HepG2 (cell line): ENCODE results near the gene ILKAP. TPM values are rescaled to one million over a fixed set of nuclear protein-coding genes. Genes with fewer than 3 reads are reported as not detected.
A peak's percentile ranks its signal among the peaks of the same experiment; 100 is the strongest.

ENCODE experiments used
- ATAC-seq: fragments of 200-7000 bp; cut with Tn5 transposase; 3 replicates; pipeline ENCODE4 v1.9.1; 2020; ENCODE audit warnings: mild to moderate bottlenecking, moderate library complexity
- BruUV-seq: library from RNA; stranded (reverse); fragments of 400-500 nt; replicated peaks from 2 replicates; lab custom pipeline; 2021; lab: Mats Ljungman, UMichigan
- CTCF ChIA-PET: fragments of 300-600 bp; formaldehyde crosslinking; extraction: SDS; loops from one replicate; lab custom pipeline; 2021; ENCODE audit warnings: low total read pairs, inconsistent platforms, low intra/inter-chr PET ratio; lab: Yijun Ruan, JAX
- POLR2A ChIA-PET: fragments of 350-600 bp; sonication (Branson Sonifier 250); formaldehyde crosslinking; loops from one replicate; lab custom pipeline; 2020; ENCODE audit warnings: antibody characterized with exemption, inconsistent platforms; lab: Yijun Ruan, JAX
- DNase-seq: peaks from one replicate; pipeline ENCODE4 v3.0.0-alpha.2; 2015; ENCODE audit warnings: low spot score
- FAIRE-seq: peaks from 3 replicates; lab custom pipeline; 2011; peaks lifted over from hg19 to GRCh38; lab: Jason Lieb, UNC
- H2AFZ ChIP-seq: one replicate; pipeline ENCODE4 v1.6.1; 2011; ENCODE audit warnings: low read length, inconsistent platforms
- H3K27ac ChIP-seq: fragments of 300-600 bp; 3 replicates; pipeline ENCODE4 v1.8.0; 2011; ENCODE audit warnings: mixed run types, mild to moderate bottlenecking, mixed read lengths, low read length, inconsistent platforms; ENCODE audit not compliant: insufficient read depth; ENCODE audit errors: extremely low read length
- H3K27me3 ChIP-seq, 2 experiments: fragments of 200-600 bp in 1 of 2; 2 replicates in 1 of 2; 3 replicates in 1 of 2; pipeline versions ENCODE4 v1.6.0 to v1.8.0; 2011; ENCODE audit warnings: low read length in 2 of 2, mild to moderate bottlenecking in 2 of 2, moderate library complexity in 2 of 2, inconsistent platforms in 1 of 2; ENCODE audit not compliant: insufficient read depth in 2 of 2, control insufficient read depth in 1 of 2
- H3K36me3 ChIP-seq, 2 experiments: fragments of 200-600 bp in 1 of 2; replicated peaks in 1 of 2; 2 replicates in 1 of 2; 3 replicates in 1 of 2; pipeline versions ENCODE4 v1.5.1 to v1.8.0; 2011; ENCODE audit warnings: low read length in 2 of 2, inconsistent platforms in 1 of 2; ENCODE audit not compliant: insufficient read depth in 2 of 2, control insufficient read depth in 1 of 2
- H3K4me1 ChIP-seq: 2 replicates; pipeline ENCODE4 v1.5.1; 2012; ENCODE audit warnings: low read length, inconsistent platforms; ENCODE audit not compliant: insufficient read depth
- H3K4me2 ChIP-seq: 2 replicates; pipeline ENCODE4 v1.6.0; 2011; ENCODE audit warnings: low read depth, low read length, inconsistent platforms
- H3K4me3 ChIP-seq, 3 experiments: fragments of 200-600 bp in 1 of 3; sonication (generic), shearing (Covaris generic) in 1 of 3; replicated peaks in 1 of 3; 2 replicates each; pipeline ENCODE4 v1.5.1; 2011 to 2016; ENCODE audit warnings: low read length in 3 of 3, inconsistent platforms in 2 of 3, low read depth in 2 of 3, mild to moderate bottlenecking in 2 of 3, control low read depth in 1 of 3, mixed read lengths in 1 of 3; ENCODE audit not compliant: insufficient read depth in 1 of 3
- H3K79me2 ChIP-seq: one replicate; pipeline ENCODE4 v1.6.1; 2011; ENCODE audit warnings: low read length, inconsistent platforms; ENCODE audit not compliant: insufficient read depth
- H3K9ac ChIP-seq: 2 replicates; pipeline ENCODE4 v1.6.0; 2011; ENCODE audit warnings: mild to moderate bottlenecking, low read depth, low read length, inconsistent platforms; ENCODE audit not compliant: insufficient read depth
- H3K9me3 ChIP-seq: 2 replicates; pipeline ENCODE4 v1.5.1; 2012; ENCODE audit warnings: mild to moderate bottlenecking, low read length
- H4K20me1 ChIP-seq: 2 replicates; pipeline ENCODE4 v1.6.0; 2011; ENCODE audit warnings: inconsistent platforms, mild to moderate bottlenecking, low read length, moderate library complexity; ENCODE audit not compliant: insufficient read depth
- HOXA3 ChIP-seq: sonication (generic); formaldehyde crosslinking; IDR thresholded peaks from 2 replicates; pipeline ENCODE4 v1.5.0; 2020; ENCODE audit warnings: missing genetic modification reagents
- ISL2 ChIP-seq: sonication (generic); formaldehyde crosslinking; IDR thresholded peaks from 2 replicates; pipeline ENCODE4 v1.5.0; 2020; ENCODE audit warnings: missing genetic modification reagents
- JDP2 ChIP-seq: sonication (generic); formaldehyde crosslinking; IDR thresholded peaks from 2 replicates; pipeline ENCODE4 v1.8.1; 2022; ENCODE audit warnings: missing genetic modification reagents, borderline replicate concordance
- POLR2AphosphoS5 ChIP-seq: IDR thresholded peaks from 2 replicates; pipeline ENCODE4 v1.6.1; 2012; ENCODE audit warnings: low read depth, low read length
- SALL2 ChIP-seq: sonication (generic); formaldehyde crosslinking; IDR thresholded peaks from 2 replicates; pipeline ENCODE4 v1.8.1; 2023; ENCODE audit warnings: mild to moderate bottlenecking, missing genetic modification reagents, inconsistent platforms
- SAP130 ChIP-seq: IDR thresholded peaks from 2 replicates; pipeline ENCODE4 v1.6.1; 2016; ENCODE audit warnings: low read depth
- SP1 ChIP-seq, 2 experiments: fragments of 450-650 bp in 1 of 2; sonication (generic) in 1 of 2; formaldehyde crosslinking in 1 of 2; IDR thresholded peaks; 2 replicates each; pipeline versions ENCODE4 v1.4.0 to v1.6.1; 2016 to 2020; ENCODE audit warnings: missing genetic modification reagents in 1 of 2
- THYN1 ChIP-seq: sonication (generic); formaldehyde crosslinking; IDR thresholded peaks from 2 replicates; pipeline ENCODE4 v1.8.1; 2023; ENCODE audit warnings: low read depth, mild to moderate bottlenecking, moderate library complexity, missing genetic modification reagents, borderline replicate concordance
- ZNF17 ChIP-seq: sonication (generic); formaldehyde crosslinking; IDR thresholded peaks from 2 replicates; pipeline ENCODE4 v1.5.0; 2020; ENCODE audit warnings: mild to moderate bottlenecking, missing genetic modification reagents
- ZNF263 ChIP-seq: sonication (generic); formaldehyde crosslinking; IDR thresholded peaks from 2 replicates; pipeline ENCODE4 v1.4.0; 2020; ENCODE audit warnings: missing genetic modification reagents
- ZNF264 ChIP-seq: sonication (generic); formaldehyde crosslinking; IDR thresholded peaks from 2 replicates; pipeline ENCODE4 v1.4.0; 2020; ENCODE audit warnings: missing genetic modification reagents
- ZNF737 ChIP-seq: sonication (generic); formaldehyde crosslinking; IDR thresholded peaks from 2 replicates; pipeline ENCODE4 v1.5.0; 2020; ENCODE audit warnings: missing genetic modification reagents, mild to moderate bottlenecking, borderline replicate concordance
- WGBS: methylation state at CpG from one replicate; pipeline ENCODE4 v1.1.6; 2017; ENCODE audit warnings: low lambda C conversion rate; 5-methylcytosine and 5-hydroxymethylcytosine counted together
- in situ Hi-C: cut with HindIII; loops from 2 replicates; pipeline ENCODE4 v1.10.0; 2017; ENCODE audit warnings: low pct_unique_long_range_greater_than_20kb; ENCODE audit not compliant: extremely low pct_ligation_motif_present
- intact Hi-C: fragments of 100-400 bp; cut with micrococcal nuclease; formaldehyde crosslinking; loops from one replicate; pipeline ENCODE4 v1.10.0; 2022; ENCODE audit not compliant: unreplicated experiment
- polyA plus RNA-seq, 8 experiments: library from polyadenylated mRNA; depleted of rRNA in 3 of 8; stranded (reverse) in 7 of 8; unstranded in 1 of 8; fragments of >200 nt; fragmentation: Illumina TruSeq in 4 of 8; extraction: Trizol in 4 of 8; gene quantifications; 2 replicates each; pipeline versions ENCODE4 v1.2.1 to v1.2.3, GENCODE V29; 2011 to 2016; ENCODE audit warnings: low read depth in 4 of 8, missing spikeins in 1 of 8, mixed read lengths in 1 of 8; ENCODE audit not compliant: insufficient read depth in 1 of 8
- total RNA-seq, 5 experiments: library from RNA; depleted of rRNA; stranded (reverse); fragments of >200 nt; fragmentation: Illumina TruSeq; extraction: Trizol; gene quantifications; 2 replicates each; pipeline ENCODE4 v1.2.3, GENCODE V29; 2016; ENCODE audit warnings: low read depth in 1 of 5
- TF ChIP-seq, protein P1 (sequence below): sonication (generic); IDR thresholded peaks from 2 replicates; pipeline ENCODE4 v1.6.1; 2016; ENCODE audit warnings: low read depth, borderline replicate concordance
- TF ChIP-seq, protein P2 (sequence below): sonication (generic); formaldehyde crosslinking; IDR thresholded peaks from 2 replicates; pipeline ENCODE4 v1.5.1; 2020; ENCODE audit warnings: missing genetic modification reagents, mild to moderate bottlenecking, borderline replicate concordance
- TF ChIP-seq, protein P3 (sequence below), 2 experiments: IDR thresholded peaks; 2 replicates each; pipeline ENCODE4 v1.6.1; 2011 to 2012; ENCODE audit warnings: low read length in 2 of 2, borderline replicate concordance in 1 of 2, low read depth in 1 of 2, mild to moderate bottlenecking in 1 of 2, moderate library complexity in 1 of 2

ILKAP gene
- total and polyA plus RNA-seq, 2 of the 13 experiments (the other 11 are each of a cell fraction or from before 2014, with no cell fraction given): 29.6 to 33.1 TPM

- 21% methylated on average over 28 of the region's 36 CpGs for WGBS
- CTCF ChIA-PET: no interaction called here
- no peaks in the 10 kb centered on the region for H3K36me3 ChIP-seq
- in situ Hi-C loops: no loop called here
- H3K27ac ChIP-seq: no peak overlapping the region
- peak overlapping the region in 2 of 3 experiments; percentile 24 to 62; a peak in 4 of 6 replicates for H3K4me3 ChIP-seq
- peak overlapping the region; percentile 82 for H3K4me2 ChIP-seq
- intact Hi-C loops: no loop called here
- DNase-seq (peak; percentile 39), FAIRE-seq (no peak), ATAC-seq (peak; percentile 79)
- no peaks in the 10 kb centered on the region for H3K9me3 ChIP-seq
- H4K20me1 ChIP-seq: no peaks in the 10 kb centered on the region
- BruUV-seq: no TSS peak
- H3K79me2 ChIP-seq: no peaks in the 10 kb centered on the region
- peaks cover 3 to 24% of the 10 kb centered on the region in 2 experiments for H3K27me3 ChIP-seq
- peak overlapping the region; percentile 43; the same call in 1 of the 2 replicates for H3K9ac ChIP-seq
- H3K4me1 ChIP-seq: peaks cover 9% of the 10 kb centered on the region
- POLR2A ChIA-PET: interaction anchor here (0.6 to 1.0 kb wide), 4 partner anchors 10 to 67 kb away, joined by 3 to 5 read pairs (median 3); partner anchors contain the start of gene SCLY
- no peak overlapping the region for H2AFZ ChIP-seq
- TF ChIP-seq ZNF263 (CRISPR knock-in tag) (0 out of 2 replicates have a peak, but pooled peaks have one; percentile 26), POLR2AphosphoS5 (no peak), SP1 (IDR thresholded peaks at IDR 0.05) (no peak), SP1 (CRISPR knock-in tag; IDR thresholded peaks at IDR 0.05) (peak; percentile 53; the same call in 1 of the 2 replicates), JDP2 (CRISPR knock-in tag) (no peak), THYN1 (CRISPR knock-in tag) (no peak), SALL2 (CRISPR knock-in tag) (no peak), HOXA3 (CRISPR knock-in tag) (0 out of 2 replicates have a peak, but pooled peaks have one; percentile 20), ZNF17 (CRISPR knock-in tag) (no peak), ZNF264 (CRISPR knock-in tag) (no peak), SAP130 (CRISPR knock-in tag) (peak; percentile 27; the same call in 1 of the 2 replicates), ISL2 (CRISPR knock-in tag) (no peak), ZNF737 (no peak)
- TF ChIP-seq, protein P1, sequence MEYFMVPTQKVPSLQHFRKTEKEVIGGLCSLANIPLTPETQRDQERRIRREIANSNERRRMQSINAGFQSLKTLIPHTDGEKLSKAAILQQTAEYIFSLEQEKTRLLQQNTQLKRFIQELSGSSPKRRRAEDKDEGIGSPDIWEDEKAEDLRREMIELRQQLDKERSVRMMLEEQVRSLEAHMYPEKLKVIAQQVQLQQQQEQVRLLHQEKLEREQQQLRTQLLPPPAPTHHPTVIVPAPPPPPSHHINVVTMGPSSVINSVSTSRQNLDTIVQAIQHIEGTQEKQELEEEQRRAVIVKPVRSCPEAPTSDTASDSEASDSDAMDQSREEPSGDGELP: peak; percentile 17; the same call in 1 of the 2 replicates
- TF ChIP-seq, protein P2, sequence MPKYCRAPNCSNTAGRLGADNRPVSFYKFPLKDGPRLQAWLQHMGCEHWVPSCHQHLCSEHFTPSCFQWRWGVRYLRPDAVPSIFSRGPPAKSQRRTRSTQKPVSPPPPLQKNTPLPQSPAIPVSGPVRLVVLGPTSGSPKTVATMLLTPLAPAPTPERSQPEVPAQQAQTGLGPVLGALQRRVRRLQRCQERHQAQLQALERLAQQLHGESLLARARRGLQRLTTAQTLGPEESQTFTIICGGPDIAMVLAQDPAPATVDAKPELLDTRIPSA (CRISPR knock-in tag): no peak
- TF ChIP-seq, protein P3, sequence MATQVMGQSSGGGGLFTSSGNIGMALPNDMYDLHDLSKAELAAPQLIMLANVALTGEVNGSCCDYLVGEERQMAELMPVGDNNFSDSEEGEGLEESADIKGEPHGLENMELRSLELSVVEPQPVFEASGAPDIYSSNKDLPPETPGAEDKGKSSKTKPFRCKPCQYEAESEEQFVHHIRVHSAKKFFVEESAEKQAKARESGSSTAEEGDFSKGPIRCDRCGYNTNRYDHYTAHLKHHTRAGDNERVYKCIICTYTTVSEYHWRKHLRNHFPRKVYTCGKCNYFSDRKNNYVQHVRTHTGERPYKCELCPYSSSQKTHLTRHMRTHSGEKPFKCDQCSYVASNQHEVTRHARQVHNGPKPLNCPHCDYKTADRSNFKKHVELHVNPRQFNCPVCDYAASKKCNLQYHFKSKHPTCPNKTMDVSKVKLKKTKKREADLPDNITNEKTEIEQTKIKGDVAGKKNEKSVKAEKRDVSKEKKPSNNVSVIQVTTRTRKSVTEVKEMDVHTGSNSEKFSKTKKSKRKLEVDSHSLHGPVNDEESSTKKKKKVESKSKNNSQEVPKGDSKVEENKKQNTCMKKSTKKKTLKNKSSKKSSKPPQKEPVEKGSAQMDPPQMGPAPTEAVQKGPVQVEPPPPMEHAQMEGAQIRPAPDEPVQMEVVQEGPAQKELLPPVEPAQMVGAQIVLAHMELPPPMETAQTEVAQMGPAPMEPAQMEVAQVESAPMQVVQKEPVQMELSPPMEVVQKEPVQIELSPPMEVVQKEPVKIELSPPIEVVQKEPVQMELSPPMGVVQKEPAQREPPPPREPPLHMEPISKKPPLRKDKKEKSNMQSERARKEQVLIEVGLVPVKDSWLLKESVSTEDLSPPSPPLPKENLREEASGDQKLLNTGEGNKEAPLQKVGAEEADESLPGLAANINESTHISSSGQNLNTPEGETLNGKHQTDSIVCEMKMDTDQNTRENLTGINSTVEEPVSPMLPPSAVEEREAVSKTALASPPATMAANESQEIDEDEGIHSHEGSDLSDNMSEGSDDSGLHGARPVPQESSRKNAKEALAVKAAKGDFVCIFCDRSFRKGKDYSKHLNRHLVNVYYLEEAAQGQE (IDR thresholded peaks at IDR 0.05; ENCODE audit: borderline replicate concordance in 1 of 2, low read depth in 1 of 2, low read length in 2 of 2): no peak
Observed at GRCh38 chr2:238127165-238128060, 76.1 kb downstream of the ILKAP start.
